Right lobe of liver (tissue), 4 donors: ENCODE data around the gene DCAF12.

ENCODE experiments used
- POLR2A ChIP-seq: fragments of 450-650 bp; IDR thresholded peaks from one replicate; pipeline ENCODE4 v1.6.1; 2017; ENCODE audit warnings: antibody characterized with exemption, mild to moderate bottlenecking
- TF ChIP-seq, protein P1 (sequence below), 4 donors: fragments of 200-600 bp in 3 of 4; fragments of 450-650 bp in 1 of 4; IDR thresholded peaks; one replicate each; pipeline versions ENCODE4 v1.5.1 to v1.8.0; 2016 to 2022; ENCODE audit warnings: antibody characterized with exemption in 4 of 4, mild to moderate bottlenecking in 2 of 4
- donor health status: DM: no; HTN: no; CAD: no.
- donor health status: DM: no; HTN: no; CAD: no.
- donor health status: DM: no; HTN: yes; CAD: no.

DNA sequence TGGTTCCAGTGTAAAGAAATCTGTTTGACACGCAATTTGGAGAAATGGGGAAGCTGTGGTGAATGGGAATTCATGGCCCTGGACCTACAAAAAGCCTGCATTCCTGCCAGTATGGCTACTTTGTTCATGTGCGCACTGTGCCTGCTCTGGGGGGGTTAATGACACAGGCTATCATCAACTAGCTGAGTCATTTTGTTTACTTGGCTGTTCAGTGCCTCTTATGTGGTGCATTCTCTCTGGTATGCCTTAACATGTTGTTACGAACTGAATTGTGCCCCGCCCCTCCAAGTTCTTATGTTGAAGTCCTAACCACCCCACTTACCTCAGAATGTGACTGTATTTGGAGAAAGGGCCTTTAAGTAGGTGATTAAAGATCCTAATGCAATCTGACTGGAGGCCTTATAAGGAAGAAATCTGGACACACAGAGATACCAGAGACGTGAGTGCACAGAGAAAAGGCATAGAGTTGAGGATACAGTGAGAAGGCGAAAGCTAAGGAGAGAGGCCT, 31.9 kb upstream of the DCAF12 start:
- TF ChIP-seq, protein P1, sequence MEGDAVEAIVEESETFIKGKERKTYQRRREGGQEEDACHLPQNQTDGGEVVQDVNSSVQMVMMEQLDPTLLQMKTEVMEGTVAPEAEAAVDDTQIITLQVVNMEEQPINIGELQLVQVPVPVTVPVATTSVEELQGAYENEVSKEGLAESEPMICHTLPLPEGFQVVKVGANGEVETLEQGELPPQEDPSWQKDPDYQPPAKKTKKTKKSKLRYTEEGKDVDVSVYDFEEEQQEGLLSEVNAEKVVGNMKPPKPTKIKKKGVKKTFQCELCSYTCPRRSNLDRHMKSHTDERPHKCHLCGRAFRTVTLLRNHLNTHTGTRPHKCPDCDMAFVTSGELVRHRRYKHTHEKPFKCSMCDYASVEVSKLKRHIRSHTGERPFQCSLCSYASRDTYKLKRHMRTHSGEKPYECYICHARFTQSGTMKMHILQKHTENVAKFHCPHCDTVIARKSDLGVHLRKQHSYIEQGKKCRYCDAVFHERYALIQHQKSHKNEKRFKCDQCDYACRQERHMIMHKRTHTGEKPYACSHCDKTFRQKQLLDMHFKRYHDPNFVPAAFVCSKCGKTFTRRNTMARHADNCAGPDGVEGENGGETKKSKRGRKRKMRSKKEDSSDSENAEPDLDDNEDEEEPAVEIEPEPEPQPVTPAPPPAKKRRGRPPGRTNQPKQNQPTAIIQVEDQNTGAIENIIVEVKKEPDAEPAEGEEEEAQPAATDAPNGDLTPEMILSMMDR (IDR thresholded peaks at IDR 0.05), result no peak
- TF ChIP-seq POLR2A, result no peak
